ENCODE results near the gene KDM4D.

Gene KDM4D

GRCh38 chr11:94938095-94939055 is 35.1 kb upstream of the KDM4D start:
- DNase-seq (ENCODE audit: extremely low read depth, low read depth), result no peak
- no peak overlapping the region for H3K4me3 ChIP-seq (replicated peaks; ENCODE audit: low read depth, low read length)
- TF ChIP-seq CTCF (IDR thresholded peaks at IDR 0.05; ENCODE audit: low read depth, low read length, missing control alignments), result no peak

GRCh38 chr11:94939346-94939745 is 34.2 kb upstream of the KDM4D start:
- H3K4me3 ChIP-seq (replicated peaks; ENCODE audit: low read depth, low read length), result no peak overlapping the region
- TF ChIP-seq CTCF (IDR thresholded peaks at IDR 0.05; ENCODE audit: low read depth, low read length, missing control alignments), result no peak

DNA sequence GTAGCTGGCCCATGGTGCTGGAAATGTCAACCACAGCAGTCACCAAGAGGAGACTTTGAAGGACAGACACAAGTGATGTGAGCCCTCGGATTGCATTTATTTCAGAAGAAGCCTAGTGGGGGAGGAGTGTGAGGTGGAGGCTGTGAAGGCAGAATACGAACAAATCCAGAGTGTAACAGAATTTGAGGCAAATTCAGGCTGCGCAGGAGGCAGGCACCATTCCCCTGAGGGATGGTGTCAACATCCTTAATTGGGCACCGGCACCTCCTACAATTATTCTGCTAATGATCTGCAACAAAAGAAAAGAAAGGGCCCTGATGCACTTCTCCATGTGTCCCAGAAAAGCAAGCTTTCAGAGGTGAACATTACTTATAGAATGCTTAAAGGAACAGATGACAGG is 32.4 kb upstream of the KDM4D start:
- no peak for DNase-seq (ENCODE audit: extremely low read depth, low read depth)
- TF ChIP-seq CTCF (IDR thresholded peaks at IDR 0.05; ENCODE audit: low read depth, low read length, missing control alignments), result no peak
- no peak overlapping the region for H3K4me3 ChIP-seq (replicated peaks; ENCODE audit: low read depth, low read length)

More at GRCh38 chr11:94939346-94939745, 34.2 kb upstream of the KDM4D start:
- no peak for DNase-seq (ENCODE audit: extremely low read depth, low read depth)

- no peak overlapping the region for H3K4me3 ChIP-seq (replicated peaks; ENCODE audit: low read depth, low read length)
- DNase-seq (ENCODE audit: extremely low read depth, low read depth), result no peak
- no peak for TF ChIP-seq CTCF (IDR thresholded peaks at IDR 0.05; ENCODE audit: low read depth, low read length, missing control alignments)
These were observed 26.7 kb upstream of the KDM4D start for GRCh38 chr11:94946812-94947211.

DNA sequence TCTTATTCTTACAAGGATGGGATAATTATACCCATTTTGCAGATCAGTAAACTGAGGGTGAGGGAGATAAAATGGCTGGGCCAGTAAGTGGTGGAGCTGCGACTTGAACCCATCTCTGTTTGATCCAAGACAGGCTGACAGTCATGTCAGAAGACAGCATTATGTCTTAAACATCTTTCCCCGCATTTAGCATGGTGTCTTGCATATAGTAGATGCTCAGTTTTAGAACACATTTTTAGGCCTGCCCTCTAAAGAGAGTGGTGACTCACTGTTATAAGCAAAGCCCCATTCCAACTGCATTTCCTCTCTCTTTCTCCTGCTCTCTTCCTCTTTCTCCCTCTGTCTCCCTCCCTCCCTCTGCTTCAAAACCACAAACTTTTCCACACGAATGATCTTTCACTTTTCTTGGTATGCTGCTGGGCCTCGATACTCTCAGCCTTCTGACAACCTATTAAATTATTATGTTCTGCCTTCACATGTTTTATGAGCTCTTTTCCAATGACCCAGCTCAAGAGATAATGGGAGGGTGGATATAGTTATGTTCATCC is 25.4 kb upstream of the KDM4D start:
- no peak for DNase-seq (ENCODE audit: extremely low read depth, low read depth)
- no peak for TF ChIP-seq CTCF (IDR thresholded peaks at IDR 0.05; ENCODE audit: low read depth, low read length, missing control alignments)
- H3K4me3 ChIP-seq (replicated peaks; ENCODE audit: low read depth, low read length), result no peak overlapping the region

DNA sequence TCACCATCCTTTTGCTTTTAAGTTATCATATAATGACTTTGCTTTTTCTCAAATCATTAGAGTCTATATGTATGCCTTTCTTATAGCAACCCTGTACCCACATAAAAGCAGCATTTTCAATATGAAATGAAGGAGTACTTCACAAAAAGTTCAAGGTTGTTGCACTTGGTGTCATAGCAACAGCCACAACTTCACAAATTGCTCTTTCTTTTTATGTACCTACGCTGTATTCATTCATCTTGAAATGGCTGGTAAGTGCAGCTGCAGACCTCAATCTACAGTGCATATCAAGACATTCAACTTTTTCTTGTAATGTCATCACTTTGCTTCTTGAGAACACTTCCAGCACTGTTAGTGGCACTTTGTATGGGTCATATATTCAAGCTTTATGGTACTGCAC is 18.8 kb upstream of the KDM4D start:
- H3K4me3 ChIP-seq (replicated peaks; ENCODE audit: low read depth, low read length), result no peak overlapping the region
- no peak for TF ChIP-seq CTCF (IDR thresholded peaks at IDR 0.05; ENCODE audit: low read depth, low read length, missing control alignments)
- DNase-seq (ENCODE audit: extremely low read depth, low read depth), result no peak

Data from HFF-Myc (cell line).